Caco-2 (cell line): ENCODE results near the gene HDAC4. TPM values are rescaled to one million over a fixed set of nuclear protein-coding genes. Genes with fewer than 3 reads are reported as not detected.

Experiments
- BruUV-seq: library from RNA; stranded (reverse); fragments of 400-500 nt; replicated peaks from 2 replicates; lab custom pipeline; 2021; lab: Mats Ljungman, UMichigan
- CTCF ChIA-PET: fragments of 300-600 bp; sonication (Branson Sonifier 250); formaldehyde crosslinking; loops from one replicate; lab custom pipeline; 2022; ENCODE audit warnings: antibody characterized with exemption; lab: Charles Lee
- POLR2A ChIA-PET: fragments of 300-600 bp; sonication (Branson Sonifier 250); formaldehyde crosslinking; loops from one replicate; lab custom pipeline; 2022; ENCODE audit warnings: antibody characterized with exemption; lab: Charles Lee
- DNase-seq, 2 experiments: peaks; one replicate each; pipeline versions ENCODE4 v3.0.0 to v3.0.0-alpha.2; 2020 to 2022
- H3K27me3 ChIP-seq: replicated peaks from 2 replicates; pipeline ENCODE4 v1.6.0; 2011; ENCODE audit warnings: low read length; ENCODE audit not compliant: control insufficient read depth, insufficient read depth
- H3K36me3 ChIP-seq: 2 replicates; pipeline ENCODE4 v1.5.1; 2011; ENCODE audit warnings: low read length; ENCODE audit not compliant: control insufficient read depth, insufficient read depth
- H3K4me1 ChIP-seq: fragments of 250-450 bp; sonication (Bioruptor Pico); 2 replicates; pipeline ENCODE4 v1.5.1; 2020; ENCODE audit warnings: mild to moderate bottlenecking
- H3K4me3 ChIP-seq: 2 replicates; pipeline ENCODE4 v1.5.1; 2011; ENCODE audit warnings: low read depth, mild to moderate bottlenecking, control low read depth, low read length
- H3K9me3 ChIP-seq: fragments of 250-450 bp; sonication (Bioruptor Pico); 2 replicates; pipeline ENCODE4 v1.5.1; 2020; ENCODE audit warnings: mild to moderate bottlenecking, moderate library complexity
- H3K27ac Mint-ChIP-seq: one replicate; pipeline ENCODE4 v1.8.0; 2022; ENCODE audit warnings: mixed read lengths; ENCODE audit not compliant: unreplicated experiment
- H3K27me3 Mint-ChIP-seq: one replicate; pipeline ENCODE4 v1.8.0; 2022; ENCODE audit warnings: mixed read lengths; ENCODE audit not compliant: insufficient read depth, unreplicated experiment
- H3K36me3 Mint-ChIP-seq: one replicate; pipeline ENCODE4 v1.8.0; 2022; ENCODE audit warnings: mild to moderate bottlenecking, mixed read lengths; ENCODE audit not compliant: insufficient read depth, unreplicated experiment
- H3K4me1 Mint-ChIP-seq: one replicate; pipeline ENCODE4 v1.8.0; 2022; ENCODE audit warnings: low read depth, mixed read lengths; ENCODE audit not compliant: unreplicated experiment
- H3K4me3 Mint-ChIP-seq: one replicate; pipeline ENCODE4 v1.8.0; 2022; ENCODE audit warnings: mild to moderate bottlenecking, moderate library complexity, mixed read lengths; ENCODE audit not compliant: unreplicated experiment
- H3K9me3 Mint-ChIP-seq: one replicate; pipeline ENCODE4 v1.8.0; 2022; ENCODE audit warnings: mixed read lengths; ENCODE audit not compliant: unreplicated experiment
- CTCF ChIP-seq, 2 experiments: fragments of 200-600 bp in 1 of 2; IDR thresholded peaks; 1 replicate in 1 of 2; 2 replicates in 1 of 2; pipeline versions ENCODE4 v1.5.1 to v1.8.0; 2011 to 2022; ENCODE audit warnings: antibody characterized with exemption in 1 of 2, control low read depth in 1 of 2, inconsistent platforms in 1 of 2, low read depth in 1 of 2, low read length in 1 of 2, mild to moderate bottlenecking in 1 of 2, moderate library complexity in 1 of 2; ENCODE audit not compliant: insufficient read depth in 1 of 2, severe bottlenecking in 1 of 2, unreplicated experiment in 1 of 2
- intact Hi-C: fragments of 100-400 bp; cut with micrococcal nuclease; formaldehyde crosslinking; loops from one replicate; pipeline ENCODE4 v1.10.0; 2022; ENCODE audit not compliant: unreplicated experiment
- total RNA-seq: library from RNA; stranded (reverse); gene quantifications from 2 replicates; pipeline ENCODE4 v1.2.3, GENCODE V29; 2022

The HDAC4 gene
- total RNA-seq, 1 experiment from 2014 or later: 15.5 TPM

DNA sequence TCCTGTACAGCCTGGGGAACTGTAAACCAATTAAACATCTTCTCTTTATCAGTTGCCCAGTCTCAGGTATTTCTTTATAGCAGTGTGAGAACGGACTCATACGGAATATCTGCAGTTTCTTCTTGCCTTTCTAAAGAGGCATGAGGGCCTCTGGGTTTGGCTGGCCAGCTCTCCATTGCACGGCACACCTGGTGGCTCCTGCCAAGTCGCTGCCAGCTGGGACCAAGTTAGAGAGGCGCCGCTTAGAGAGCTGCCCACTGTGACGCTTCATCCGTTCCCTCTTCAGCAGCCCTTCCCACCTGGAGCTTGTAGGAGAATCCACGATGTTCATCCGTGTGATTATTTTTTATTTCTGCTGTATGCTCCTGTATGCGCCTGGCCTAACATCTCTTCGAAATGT, 357.5 kb downstream of the HDAC4 start:
- Histone ChIP-seq H3K4me3 (no peak overlapping the region), H3K27me3 (no peaks in the 10 kb centered on the region), H3K9me3 (no peaks in the 10 kb centered on the region), H3K36me3 (no peaks in the 10 kb centered on the region), H3K4me1 (no peaks in the 10 kb centered on the region)
- Mint-ChIP-seq H3K4me1 (no peaks in the 10 kb centered on the region), H3K27me3 (no peaks in the 10 kb centered on the region), H3K4me3 (no peak overlapping the region), H3K9me3 (no peaks in the 10 kb centered on the region), H3K27ac (no peak overlapping the region), H3K36me3 (peaks cover 5% of the 10 kb centered on the region)
- no TSS peak for BruUV-seq
- POLR2A ChIA-PET: no interaction called here
- CTCF ChIA-PET: no interaction called here
- intact Hi-C loops: no loop called here
- DNase-seq: no peak
- TF ChIP-seq CTCF (IDR thresholded peaks at IDR 0.05; ENCODE audit: insufficient read depth in 1 of 2, low read depth in 1 of 2, low read length in 1 of 2, severe bottlenecking in 1 of 2, unreplicated experiment in 1 of 2): no peak

DNA sequence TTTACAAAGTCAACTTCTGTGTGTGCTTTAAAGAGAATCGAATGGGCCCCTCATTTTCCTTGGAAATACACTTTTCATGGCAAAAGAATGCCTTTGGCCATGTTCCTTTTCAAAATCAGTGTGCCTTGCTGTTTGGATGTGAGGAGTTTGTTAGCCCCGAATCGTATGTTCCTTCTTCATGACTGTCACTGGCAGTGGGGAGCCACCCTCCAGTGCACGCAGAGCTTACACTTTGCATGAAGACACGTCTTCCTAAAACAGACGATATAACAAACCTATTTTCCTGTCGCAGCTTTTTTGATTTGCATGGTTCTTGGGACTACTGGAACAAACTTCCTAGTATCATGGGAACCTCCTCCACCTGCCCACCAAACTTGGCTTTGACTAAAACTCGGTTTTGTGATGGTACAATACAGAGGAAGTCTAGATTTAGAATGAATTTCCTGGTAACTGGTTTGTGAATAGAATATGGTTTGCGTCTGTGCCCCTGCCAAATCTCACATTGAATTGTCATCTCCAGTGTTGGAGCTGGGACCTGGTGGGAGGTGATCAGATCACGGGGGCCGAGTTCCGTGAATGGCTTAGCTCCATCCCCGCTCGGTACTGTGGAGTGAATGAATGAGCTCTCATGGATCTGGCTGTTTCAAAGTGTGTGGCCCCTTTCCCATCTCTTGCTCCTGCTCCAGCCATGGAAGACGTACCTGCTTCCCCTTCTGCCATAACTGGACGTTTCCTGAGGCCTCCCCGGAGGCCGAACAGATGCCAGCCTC, 358.1 kb downstream of the HDAC4 start:
- H3K9me3 ChIP-seq: no peaks in the 10 kb centered on the region
- CTCF ChIA-PET: no interaction called here

GRCh38 chr2:239042046-239042445, 358.8 kb downstream of the HDAC4 start:
- CTCF ChIA-PET: no interaction called here
- no peaks in the 10 kb centered on the region for H3K9me3 ChIP-seq
- no peaks in the 10 kb centered on the region for H3K27me3 ChIP-seq

More for the DNA sequence above, 358.1 kb downstream of the HDAC4 start:
- no peaks in the 10 kb centered on the region for H3K27me3 Mint-ChIP-seq
- BruUV-seq: no TSS peak
- H3K4me3 ChIP-seq: no peak overlapping the region
- no peak overlapping the region for H3K27ac Mint-ChIP-seq
- peaks cover 5% of the 10 kb centered on the region for H3K36me3 Mint-ChIP-seq
- no peak for TF ChIP-seq CTCF (IDR thresholded peaks at IDR 0.05; ENCODE audit: insufficient read depth in 1 of 2, low read depth in 1 of 2, low read length in 1 of 2, severe bottlenecking in 1 of 2, unreplicated experiment in 1 of 2)
- intact Hi-C loops: no loop called here
- H3K4me1 ChIP-seq: no peaks in the 10 kb centered on the region
- no peaks in the 10 kb centered on the region for H3K9me3 Mint-ChIP-seq
- POLR2A ChIA-PET: no interaction called here
- no peaks in the 10 kb centered on the region for H3K27me3 ChIP-seq
- no peaks in the 10 kb centered on the region for H3K36me3 ChIP-seq
- no peak for DNase-seq
- H3K4me3 Mint-ChIP-seq: no peak overlapping the region
- no peaks in the 10 kb centered on the region for H3K4me1 Mint-ChIP-seq

More at GRCh38 chr2:239042046-239042445, 358.8 kb downstream of the HDAC4 start:
- TF ChIP-seq CTCF (IDR thresholded peaks at IDR 0.05; ENCODE audit: insufficient read depth in 1 of 2, low read depth in 1 of 2, low read length in 1 of 2, severe bottlenecking in 1 of 2, unreplicated experiment in 1 of 2): no peak
- no peaks in the 10 kb centered on the region for H3K4me1 Mint-ChIP-seq
- H3K9me3 Mint-ChIP-seq: no peaks in the 10 kb centered on the region
- H3K4me3 Mint-ChIP-seq: no peak overlapping the region
- DNase-seq: no peak
- intact Hi-C loops: no loop called here
- POLR2A ChIA-PET: no interaction called here
- peaks cover 5% of the 10 kb centered on the region for H3K36me3 Mint-ChIP-seq
- BruUV-seq: no TSS peak
- no peak overlapping the region for H3K27ac Mint-ChIP-seq
- H3K4me1 ChIP-seq: no peaks in the 10 kb centered on the region
- H3K36me3 ChIP-seq: no peaks in the 10 kb centered on the region
- no peaks in the 10 kb centered on the region for H3K27me3 Mint-ChIP-seq
- H3K4me3 ChIP-seq: no peak overlapping the region
